Measurements from ENCODE around the gene ACAA1.

DNA sequence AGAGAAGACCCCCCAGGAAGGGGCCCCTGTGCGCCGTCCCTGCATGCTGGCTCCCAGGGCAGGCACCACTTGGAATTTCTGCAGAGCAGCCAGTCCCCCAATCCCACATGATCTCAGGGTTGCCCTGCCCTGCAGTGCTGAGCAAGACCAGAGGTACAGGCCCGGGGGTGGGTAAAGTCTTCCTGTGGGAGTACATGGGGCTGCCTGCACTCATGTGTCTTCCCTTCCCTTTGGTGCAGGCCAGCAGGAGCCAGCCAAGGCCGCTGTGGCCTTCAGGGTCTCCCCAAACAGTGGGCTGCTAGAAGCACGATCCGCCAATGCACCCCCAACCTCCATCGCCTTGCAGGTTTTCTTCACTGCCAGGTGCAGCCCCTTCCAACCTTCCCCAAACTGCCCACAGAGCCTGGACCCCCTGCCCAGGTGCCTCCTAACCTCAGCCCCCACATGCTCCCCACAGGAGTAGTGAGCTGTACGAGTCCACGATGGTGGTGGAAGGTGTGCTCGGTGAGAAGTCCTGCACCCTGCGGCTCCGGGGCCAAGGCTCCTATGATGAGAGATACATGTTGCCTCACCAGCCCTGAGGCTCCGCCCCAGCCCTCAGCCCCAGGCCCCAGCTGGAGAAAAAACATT lies 15.0 kb downstream of the ACAA1 start:
- TF ChIP-seq CTCF (IDR thresholded peaks at IDR 0.05 in 2 of 3, conservative IDR thresholded peaks at IDR 0.05 in 1 of 3; ENCODE audit: borderline replicate concordance in 1 of 3, insufficient read depth in 1 of 3, low read depth in 2 of 3, low read length in 2 of 3) (no peak), POLR2AphosphoS5 (IDR thresholded peaks at IDR 0.05; ENCODE audit: low read depth, low read length) (no peak), YY1 (IDR thresholded peaks at IDR 0.05; ENCODE audit: extremely low read depth, insufficient replicate concordance, low read depth, low read length) (no peak), POLR2A (IDR thresholded peaks at IDR 0.05; ENCODE audit: borderline replicate concordance, extremely low read depth, insufficient read depth, insufficient read length) (no peak), SP1 (IDR thresholded peaks at IDR 0.05; ENCODE audit: low read depth) (no peak), EGR1 (IDR thresholded peaks at IDR 0.05; ENCODE audit: low read depth) (no peak), ZBTB33 (IDR thresholded peaks at IDR 0.05; ENCODE audit: extremely low read depth, insufficient replicate concordance, low read length) (no peak), TCF7L2 (IDR thresholded peaks at IDR 0.05; ENCODE audit: borderline replicate concordance, extremely low read depth, insufficient read depth, insufficient read length) (no peak), RAD21 (IDR thresholded peaks at IDR 0.05; ENCODE audit: low read depth) (no peak), ATF3 (IDR thresholded peaks at IDR 0.05) (no peak), ZNF274 (IDR thresholded peaks at IDR 0.05; ENCODE audit: low read depth, low read length) (no peak), MAX (IDR thresholded peaks at IDR 0.05) (no peak)
- TF ChIP-seq, protein P1, sequence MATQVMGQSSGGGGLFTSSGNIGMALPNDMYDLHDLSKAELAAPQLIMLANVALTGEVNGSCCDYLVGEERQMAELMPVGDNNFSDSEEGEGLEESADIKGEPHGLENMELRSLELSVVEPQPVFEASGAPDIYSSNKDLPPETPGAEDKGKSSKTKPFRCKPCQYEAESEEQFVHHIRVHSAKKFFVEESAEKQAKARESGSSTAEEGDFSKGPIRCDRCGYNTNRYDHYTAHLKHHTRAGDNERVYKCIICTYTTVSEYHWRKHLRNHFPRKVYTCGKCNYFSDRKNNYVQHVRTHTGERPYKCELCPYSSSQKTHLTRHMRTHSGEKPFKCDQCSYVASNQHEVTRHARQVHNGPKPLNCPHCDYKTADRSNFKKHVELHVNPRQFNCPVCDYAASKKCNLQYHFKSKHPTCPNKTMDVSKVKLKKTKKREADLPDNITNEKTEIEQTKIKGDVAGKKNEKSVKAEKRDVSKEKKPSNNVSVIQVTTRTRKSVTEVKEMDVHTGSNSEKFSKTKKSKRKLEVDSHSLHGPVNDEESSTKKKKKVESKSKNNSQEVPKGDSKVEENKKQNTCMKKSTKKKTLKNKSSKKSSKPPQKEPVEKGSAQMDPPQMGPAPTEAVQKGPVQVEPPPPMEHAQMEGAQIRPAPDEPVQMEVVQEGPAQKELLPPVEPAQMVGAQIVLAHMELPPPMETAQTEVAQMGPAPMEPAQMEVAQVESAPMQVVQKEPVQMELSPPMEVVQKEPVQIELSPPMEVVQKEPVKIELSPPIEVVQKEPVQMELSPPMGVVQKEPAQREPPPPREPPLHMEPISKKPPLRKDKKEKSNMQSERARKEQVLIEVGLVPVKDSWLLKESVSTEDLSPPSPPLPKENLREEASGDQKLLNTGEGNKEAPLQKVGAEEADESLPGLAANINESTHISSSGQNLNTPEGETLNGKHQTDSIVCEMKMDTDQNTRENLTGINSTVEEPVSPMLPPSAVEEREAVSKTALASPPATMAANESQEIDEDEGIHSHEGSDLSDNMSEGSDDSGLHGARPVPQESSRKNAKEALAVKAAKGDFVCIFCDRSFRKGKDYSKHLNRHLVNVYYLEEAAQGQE (IDR thresholded peaks at IDR 0.05; ENCODE audit: low read depth), result no peak
